H1 (cell line): ENCODE results near the gene BAHD1. TPM values are rescaled to one million over a fixed set of nuclear protein-coding genes. Genes with fewer than 3 reads are reported as not detected.

Source experiments
- CTCF ChIA-PET: fragments of 300-600 bp; sonication (Branson Sonifier 250); formaldehyde crosslinking; loops from one replicate; lab custom pipeline; 2021; ENCODE audit not compliant: partially characterized antibody; lab: Charles Lee
- POLR2A ChIA-PET: fragments of 300-600 bp; sonication (Branson Sonifier 250); formaldehyde crosslinking; loops from one replicate; lab custom pipeline; 2021; ENCODE audit warnings: inconsistent platforms; ENCODE audit not compliant: partially characterized antibody; lab: Charles Lee
- DNase-seq, 2 experiments: peaks; one replicate each; pipeline versions ENCODE4 v3.0.0 to v3.0.0-alpha.2; 2010 to 2022; ENCODE audit warnings: low spot score in 2 of 2, low read depth in 1 of 2, mixed read lengths in 1 of 2
- FAIRE-seq: peaks from 2 replicates; lab custom pipeline; 2011; peaks lifted over from hg19 to GRCh38; lab: Jason Lieb, UNC
- H2AFZ ChIP-seq: 2 replicates; pipeline ENCODE4 v1.8.1; 2012; ENCODE audit warnings: low read length, inconsistent platforms
- H2AK5ac ChIP-seq: 2 replicates; pipeline ENCODE4 v1.6.1; 2013; ENCODE audit warnings: low read depth, low read length
- H2BK120ac ChIP-seq: replicated peaks from 2 replicates; pipeline ENCODE3; 2013; ENCODE audit warnings: low read depth, low read length, inconsistent platforms
- H2BK12ac ChIP-seq: 2 replicates; pipeline ENCODE4 v1.6.1; 2013; ENCODE audit warnings: low read depth, low read length
- H2BK15ac ChIP-seq: 2 replicates; pipeline ENCODE4 v1.6.1; 2013; ENCODE audit warnings: low read length
- H2BK20ac ChIP-seq: 2 replicates; pipeline ENCODE4 v1.6.1; 2013; ENCODE audit warnings: low read length
- H2BK5ac ChIP-seq: 2 replicates; pipeline ENCODE4 v1.6.1; 2013; ENCODE audit warnings: low read depth, low read length
- H3K14ac ChIP-seq: 2 replicates; pipeline ENCODE4 v1.6.1; 2013; ENCODE audit warnings: inconsistent platforms; ENCODE audit not compliant: insufficient read length
- H3K18ac ChIP-seq: 2 replicates; pipeline ENCODE4 v1.6.1; 2013; ENCODE audit warnings: low read length; ENCODE audit errors: extremely low read depth
- H3K23ac ChIP-seq: 2 replicates; pipeline ENCODE4 v1.6.1; 2013; ENCODE audit warnings: inconsistent platforms; ENCODE audit not compliant: insufficient read length
- H3K23me2 ChIP-seq: 2 replicates; pipeline ENCODE4 v1.6.1; 2013; ENCODE audit warnings: low read depth, low read length
- H3K27ac ChIP-seq: 2 replicates; pipeline ENCODE4 v1.6.1; 2011; ENCODE audit warnings: low read depth, low read length, inconsistent platforms
- H3K27me3 ChIP-seq, 4 experiments: replicated peaks in 1 of 4; 1 replicate in 1 of 4; 2 replicates in 3 of 4; pipeline versions ENCODE4 v1.6.1 to v1.8.1; 2011 to 2013; ENCODE audit warnings: low read length in 3 of 4, mild to moderate bottlenecking in 3 of 4, inconsistent platforms in 2 of 4, mixed read lengths in 2 of 4, moderate library complexity in 1 of 4; ENCODE audit not compliant: control insufficient read depth in 3 of 4, insufficient read depth in 3 of 4; ENCODE audit errors: extremely low read depth in 1 of 4
- H3K36me3 ChIP-seq, 4 experiments: 2 replicates each; pipeline versions ENCODE4 v1.6.1 to v1.8.1; 2011 to 2013; ENCODE audit warnings: mild to moderate bottlenecking in 4 of 4, low read length in 3 of 4, moderate library complexity in 2 of 4, control low read depth in 1 of 4, inconsistent platforms in 1 of 4; ENCODE audit not compliant: insufficient read depth in 4 of 4, control insufficient read depth in 2 of 4
- H3K4ac ChIP-seq: replicated peaks from 2 replicates; pipeline ENCODE3; 2013; ENCODE audit warnings: low read length, low read depth, mixed read lengths, inconsistent platforms; ENCODE audit not compliant: insufficient read length
- H3K4me1 ChIP-seq, 4 experiments: replicated peaks in 1 of 4; 1 replicate in 1 of 4; 2 replicates in 3 of 4; pipeline versions ENCODE4 v1.6.1 to v1.8.1; 2011 to 2013; ENCODE audit warnings: low read length in 3 of 4, inconsistent platforms in 2 of 4, mixed read lengths in 1 of 4; ENCODE audit not compliant: insufficient read depth in 4 of 4, control insufficient read depth in 3 of 4
- H3K4me2 ChIP-seq, 2 experiments: 2 replicates each; pipeline versions ENCODE4 v1.6.1 to v1.8.1; 2011 to 2013; ENCODE audit warnings: low read depth in 2 of 2, low read length in 2 of 2, control low read depth in 1 of 2, inconsistent platforms in 1 of 2, mild to moderate bottlenecking in 1 of 2; ENCODE audit not compliant: insufficient read depth in 1 of 2
- H3K4me3 ChIP-seq, 4 experiments: fragments of 200-600, 300-600 bp in 1 of 4; sonication (generic), shearing (Covaris generic), sonication (Bioruptor Twin) in 1 of 4; 2 replicates each; pipeline versions ENCODE4 v1.5.1 to v1.8.1; 2011 to 2016; ENCODE audit warnings: low read length in 4 of 4, low read depth in 3 of 4, control low read depth in 2 of 4, inconsistent platforms in 2 of 4, mild to moderate bottlenecking in 2 of 4, mixed read lengths in 1 of 4, moderate library complexity in 1 of 4; ENCODE audit not compliant: insufficient read depth in 2 of 4; ENCODE audit errors: extremely low read depth in 1 of 4
- H3K56ac ChIP-seq: replicated peaks from 2 replicates; pipeline ENCODE3; 2013; ENCODE audit warnings: low read depth, mild to moderate bottlenecking, mixed read lengths, low read length, inconsistent platforms; ENCODE audit not compliant: insufficient read length
- H3K79me1 ChIP-seq: 2 replicates; pipeline ENCODE4 v1.6.1; 2013; ENCODE audit warnings: low read depth, low read length, control low read depth
- H3K79me2 ChIP-seq, 2 experiments: 2 replicates each; pipeline versions ENCODE4 v1.6.1 to v1.8.1; 2012 to 2013; ENCODE audit warnings: low read length in 2 of 2, mild to moderate bottlenecking in 2 of 2, inconsistent platforms in 1 of 2; ENCODE audit not compliant: insufficient read depth in 2 of 2, control insufficient read depth in 1 of 2
- H3K9ac ChIP-seq, 4 experiments: replicated peaks in 1 of 4; 1 replicate in 1 of 4; 2 replicates in 3 of 4; pipeline versions ENCODE4 v1.6.1 to v1.8.1; 2011 to 2013; ENCODE audit warnings: low read depth in 3 of 4, low read length in 3 of 4, control low read depth in 2 of 4, mild to moderate bottlenecking in 2 of 4, moderate library complexity in 2 of 4, inconsistent platforms in 1 of 4; ENCODE audit errors: extremely low read depth in 1 of 4
- H3K9me3 ChIP-seq, 2 experiments: 2 replicates each; pipeline versions ENCODE4 v1.6.1 to v1.8.1; 2012 to 2013; ENCODE audit warnings: mild to moderate bottlenecking in 2 of 2, moderate library complexity in 2 of 2, control low read depth in 1 of 2, inconsistent platforms in 1 of 2, low read depth in 1 of 2, low read length in 1 of 2, mixed read lengths in 1 of 2; ENCODE audit not compliant: insufficient read depth in 2 of 2
- H4K20me1 ChIP-seq, 2 experiments: replicated peaks in 1 of 2; 2 replicates each; pipeline versions ENCODE3 to v1.8.1; 2011 to 2013; ENCODE audit warnings: inconsistent platforms in 2 of 2, low read length in 2 of 2, mild to moderate bottlenecking in 1 of 2; ENCODE audit not compliant: insufficient read depth in 2 of 2, control insufficient read depth in 1 of 2
- H4K5ac ChIP-seq: 2 replicates; pipeline ENCODE4 v1.6.1; 2013; ENCODE audit warnings: low read length, low read depth, mixed read lengths, inconsistent platforms; ENCODE audit not compliant: insufficient read length
- H4K8ac ChIP-seq: 2 replicates; pipeline ENCODE4 v1.8.0; 2013; ENCODE audit warnings: mild to moderate bottlenecking, moderate library complexity, low read length, inconsistent platforms; ENCODE audit not compliant: insufficient read depth; ENCODE audit errors: extremely low read depth
- H4K91ac ChIP-seq: replicated peaks from 2 replicates; pipeline ENCODE3; 2013; ENCODE audit warnings: low read length, mixed read lengths, inconsistent platforms; ENCODE audit not compliant: insufficient read length
- POLR2AphosphoS5 ChIP-seq: IDR thresholded peaks from 2 replicates; pipeline ENCODE4 v1.6.1; 2011; ENCODE audit warnings: low read depth, low read length
- WGBS, 2 experiments: shearing (Covaris generic) in 1 of 2; methylation state at CpG; one replicate each; pipeline versions ENCODE4 v1.1.6 to v1.1.7; 2013 to 2015; ENCODE audit warnings: low lambda C conversion rate in 2 of 2, mixed read lengths in 2 of 2, inconsistent platforms in 1 of 2, low coverage in 1 of 2, missing lambda C conversion rate in 1 of 2; ENCODE audit not compliant: insufficient replicate concordance in 2 of 2, insufficient coverage in 1 of 2, insufficient read length in 1 of 2; ENCODE audit errors: extremely low coverage in 1 of 2, missing lambda C conversion rate in 1 of 2; 5-methylcytosine and 5-hydroxymethylcytosine counted together
- polyA plus RNA-seq, 7 experiments: library from polyadenylated mRNA; depleted of rRNA in 3 of 7; stranded (reverse) in 5 of 7; unstranded in 2 of 7; fragments of >200 nt in 5 of 7; fragments of 200-250 nt in 2 of 7; gene quantifications; 1 replicate in 5 of 7; 2 replicates in 1 of 7; 4 replicates in 1 of 7; pipeline versions ENCODE4 v1.2.1 to v1.2.3, GENCODE V29; 2011 to 2013; ENCODE audit warnings: missing spikeins in 2 of 7, mixed read lengths in 2 of 7
- total RNA-seq: library from RNA; stranded (reverse); fragmentation: NEBNext Ultra II Directional; extraction: Animal tissue kit (Norgen Biotek cat#: 25700); gene quantifications from 2 replicates; pipeline ENCODE4 v1.2.1, GENCODE V29; 2021

The BAHD1 gene
- total and polyA plus RNA-seq, 2 of the 8 experiments (the other 6 are each of a cell fraction or from before 2014, with no cell fraction given), result 15.0 to 38.9 TPM

GRCh38 chr15:40499931-40500330 lies 59.2 kb downstream of the BAHD1 start:
- FAIRE-seq (no peak), DNase-seq (no peak)
- Histone ChIP-seq H3K56ac (no peak overlapping the region), H3K18ac (no peak overlapping the region), H4K5ac (no peak overlapping the region), H3K9me3 (no peaks in the 10 kb centered on the region), H2BK5ac (no peak overlapping the region), H3K4me1 (no peaks in the 10 kb centered on the region), H3K27ac (no peak overlapping the region), H2AFZ (no peak overlapping the region), H3K4ac (no peak overlapping the region), H2BK15ac (no peak overlapping the region), H3K36me3 (no peaks in the 10 kb centered on the region), H2BK120ac (no peak overlapping the region), H2BK20ac (no peak overlapping the region), H3K4me3 (no peak overlapping the region), H3K9ac (no peak overlapping the region), H3K4me2 (no peak overlapping the region), H3K14ac (no peak overlapping the region), H3K79me2 (no peaks in the 10 kb centered on the region), H4K20me1 (peaks cover 0 to 2% of the 10 kb centered on the region in 2 experiments), H4K91ac (no peak overlapping the region), H2AK5ac (no peak overlapping the region), H3K79me1 (no peaks in the 10 kb centered on the region), H3K23ac (no peak overlapping the region), H2BK12ac (no peak overlapping the region), H3K27me3 (no peaks in the 10 kb centered on the region; a peak in 1 of 7 replicates), H3K23me2 (no peaks in the 10 kb centered on the region), H4K8ac (no peak overlapping the region)
- POLR2A ChIA-PET, result interaction anchor here (0.7 kb wide), 1 partner anchor 27 kb away, joined by 3 read pairs; no protein-coding TSS in a partner anchor
- 77% methylated on average over 4 of the region's 4 CpGs; no CpG with 5 or more reads in 1 of the 2 experiments for WGBS, 2 experiments
- CTCF ChIA-PET, result no interaction called here
- no peak for TF ChIP-seq POLR2AphosphoS5
